ENCODE data around the gene HNRNPLL. TPM values are rescaled to one million over a fixed set of nuclear protein-coding genes. Genes with fewer than 3 reads are reported as not detected.
A peak's percentile ranks its signal among the peaks of the same experiment; 100 is the strongest.

The HNRNPLL gene
- total and polyA plus RNA-seq, 7 experiments from 2014 or later: 10.1 to 66.8 (median 24.8) TPM

- Mint-ChIP-seq H3K4me3 (no peak overlapping the region), H3K27ac (no peak overlapping the region), H3K36me3 (peaks cover 0 to 5% (median 0%) of the 10 kb centered on the region in 5 donors), H3K4me1 (peaks cover 0 to 16% (median 13%) of the 10 kb centered on the region in 7 donors), H3K9me3 (no peaks in the 10 kb centered on the region), H3K27me3 (peaks cover 13 to 42% (median 26%) of the 10 kb centered on the region in 5 donors)
- H3K4me3 ChIP-seq (ENCODE audit: low read length): no peak overlapping the region
- no peak overlapping the region for H3K27ac ChIP-seq (ENCODE audit: low read depth, low read length)
- H3K9me3 ChIP-seq (ENCODE audit: control insufficient read depth in 2 of 3, low read length in 3 of 3): no peaks in the 10 kb centered on the region
- H3K4me1 ChIP-seq (ENCODE audit: control insufficient read depth in 2 of 2, insufficient read depth in 2 of 2, low read length in 2 of 2): peaks cover 0 to 5% of the 10 kb centered on the region in 2 donors
- no peak for ATAC-seq
- ChIA-PET CTCF (interaction anchor here (1.3 kb wide), 1 partner anchor 23 kb away, joined by 4 read pairs; no protein-coding TSS in a partner anchor), POLR2A (interaction anchor here (0.6 to 1.2 kb wide), 2 partner anchors 211 to 1078 kb away, joined by 3 read pairs; no protein-coding TSS in a partner anchor)
- H3K27me3 ChIP-seq (ENCODE audit: control insufficient read depth in 2 of 2, insufficient read depth in 2 of 2, low read length in 2 of 2): peaks cover under 1 to 4% of the 10 kb centered on the region in 2 donors
- DNase-seq: no peak
- intact Hi-C loops (cut with micrococcal nuclease): no loop called here
- H3K36me3 ChIP-seq (ENCODE audit: control insufficient read depth in 2 of 3, insufficient read depth in 3 of 3, low read length in 3 of 3): no peaks in the 10 kb centered on the region
Observed at GRCh38 chr2:38532366-38532765, 70.4 kb downstream of the HNRNPLL start.

- no peak overlapping the region for H3K4me3 ChIP-seq (ENCODE audit: low read length)
- no peaks in the 10 kb centered on the region for H3K36me3 ChIP-seq (ENCODE audit: control insufficient read depth in 2 of 3, insufficient read depth in 3 of 3, low read length in 3 of 3)
- ChIA-PET POLR2A (no interaction called here), CTCF (no interaction called here)
- Mint-ChIP-seq H3K27ac (no peak overlapping the region), H3K36me3 (peaks cover 0 to 5% (median 0%) of the 10 kb centered on the region in 5 donors), H3K9me3 (no peaks in the 10 kb centered on the region), H3K4me3 (no peak overlapping the region), H3K4me1 (peaks cover 0 to 12% (median 8%) of the 10 kb centered on the region in 7 donors), H3K27me3 (peaks cover 28 to 57% (median 41%) of the 10 kb centered on the region in 5 donors)
- no peaks in the 10 kb centered on the region for H3K4me1 ChIP-seq (ENCODE audit: control insufficient read depth in 2 of 2, insufficient read depth in 2 of 2, low read length in 2 of 2)
- ATAC-seq (no peak), DNase-seq (no peak)
- H3K27me3 ChIP-seq (ENCODE audit: control insufficient read depth in 2 of 2, insufficient read depth in 2 of 2, low read length in 2 of 2): peaks cover 0 to 3% of the 10 kb centered on the region in 2 donors
- no peak overlapping the region for H3K27ac ChIP-seq (ENCODE audit: low read depth, low read length)
- intact Hi-C loops (cut with micrococcal nuclease): no loop called here
- H3K9me3 ChIP-seq (ENCODE audit: control insufficient read depth in 2 of 3, low read length in 3 of 3): no peaks in the 10 kb centered on the region
Observed at GRCh38 chr2:38529208-38529607, 73.5 kb downstream of the HNRNPLL start.

- peaks cover 28 to 60% (median 41%) of the 10 kb centered on the region in 5 donors for H3K27me3 Mint-ChIP-seq
- H3K27ac Mint-ChIP-seq: no peak overlapping the region
- peaks cover 0 to 12% (median 8%) of the 10 kb centered on the region in 7 donors for H3K4me1 Mint-ChIP-seq
- no peaks in the 10 kb centered on the region for H3K36me3 ChIP-seq (ENCODE audit: control insufficient read depth in 2 of 3, insufficient read depth in 3 of 3, low read length in 3 of 3)
- no peaks in the 10 kb centered on the region for H3K9me3 ChIP-seq (ENCODE audit: control insufficient read depth in 2 of 3, low read length in 3 of 3)
- no peak overlapping the region for H3K27ac ChIP-seq (ENCODE audit: low read depth, low read length)
- no peak for ATAC-seq
- ChIA-PET POLR2A (interaction anchor here (0.6 kb wide), 2 partner anchors 1384 to 1616 kb away, joined by 3 to 4 read pairs; no protein-coding TSS in a partner anchor), CTCF (interaction anchor here (0.6 kb wide), 1 partner anchor 63 kb away, joined by 3 read pairs; no protein-coding TSS in a partner anchor)
- peaks cover 0 to 5% (median 0%) of the 10 kb centered on the region in 5 donors for H3K36me3 Mint-ChIP-seq
- intact Hi-C loops (cut with micrococcal nuclease): no loop called here
- H3K27me3 ChIP-seq (ENCODE audit: control insufficient read depth in 2 of 2, insufficient read depth in 2 of 2, low read length in 2 of 2): peaks cover 0 to 3% of the 10 kb centered on the region in 2 donors
- H3K4me3 ChIP-seq (ENCODE audit: low read length): no peak overlapping the region
- H3K4me3 Mint-ChIP-seq: peak overlapping the region in 7 of 10 donors; percentile 17 to 76 (median 49)
- no peaks in the 10 kb centered on the region for H3K4me1 ChIP-seq (ENCODE audit: control insufficient read depth in 2 of 2, insufficient read depth in 2 of 2, low read length in 2 of 2)
- no peaks in the 10 kb centered on the region for H3K9me3 Mint-ChIP-seq
- no peak for DNase-seq
Observed at GRCh38 chr2:38528534-38528933, 74.2 kb downstream of the HNRNPLL start.

GRCh38 chr2:38528008-38528442, 74.7 kb downstream of the HNRNPLL start:
- Histone ChIP-seq H3K9me3 (ENCODE audit: control insufficient read depth in 2 of 3, low read length in 3 of 3) (no peaks in the 10 kb centered on the region), H3K27me3 (ENCODE audit: control insufficient read depth in 2 of 2, insufficient read depth in 2 of 2, low read length in 2 of 2) (peaks cover 0 to 3% of the 10 kb centered on the region in 2 donors), H3K36me3 (ENCODE audit: control insufficient read depth in 2 of 3, insufficient read depth in 3 of 3, low read length in 3 of 3) (no peaks in the 10 kb centered on the region), H3K4me1 (ENCODE audit: control insufficient read depth in 2 of 2, insufficient read depth in 2 of 2, low read length in 2 of 2) (no peaks in the 10 kb centered on the region), H3K4me3 (ENCODE audit: low read length) (no peak overlapping the region), H3K27ac (ENCODE audit: low read depth, low read length) (no peak overlapping the region)
- Mint-ChIP-seq H3K36me3 (peaks cover 0 to 5% (median 0%) of the 10 kb centered on the region in 5 donors), H3K4me1 (peaks cover 0 to 12% (median 8%) of the 10 kb centered on the region in 7 donors), H3K27ac (no peak overlapping the region), H3K4me3 (peak overlapping the region in 9 of 10 donors; percentile 19 to 76 (median 60)), H3K9me3 (no peaks in the 10 kb centered on the region), H3K27me3 (peaks cover 28 to 62% (median 41%) of the 10 kb centered on the region in 5 donors)
- CTCF ChIA-PET: no interaction called here
- no peak for ATAC-seq
- DNase-seq: peak in 1 of 9 donors; percentile 63
- POLR2A ChIA-PET: interaction anchor here (0.6 kb wide), 1 partner anchor 1383 kb away, joined by 4 read pairs; no protein-coding TSS in a partner anchor
- intact Hi-C loops (cut with micrococcal nuclease): no loop called here

- peaks cover 0 to 5% (median 0%) of the 10 kb centered on the region in 5 donors for H3K36me3 Mint-ChIP-seq
- H3K4me1 Mint-ChIP-seq: peaks cover 0 to 12% (median 8%) of the 10 kb centered on the region in 7 donors
- H3K4me3 Mint-ChIP-seq: peak overlapping the region in 7 of 10 donors; percentile 1 to 65 (median 53)
- H3K4me3 ChIP-seq (ENCODE audit: low read length): no peak overlapping the region
- H3K27ac Mint-ChIP-seq: no peak overlapping the region
- H3K27me3 Mint-ChIP-seq: peaks cover 28 to 64% (median 41%) of the 10 kb centered on the region in 5 donors
- intact Hi-C loops (cut with micrococcal nuclease): no loop called here
- H3K27ac ChIP-seq (ENCODE audit: low read depth, low read length): no peak overlapping the region
- ChIA-PET CTCF (no interaction called here), POLR2A (no interaction called here)
- H3K9me3 ChIP-seq (ENCODE audit: control insufficient read depth in 2 of 3, low read length in 3 of 3): no peaks in the 10 kb centered on the region
- no peaks in the 10 kb centered on the region for H3K36me3 ChIP-seq (ENCODE audit: control insufficient read depth in 2 of 3, insufficient read depth in 3 of 3, low read length in 3 of 3)
- H3K4me1 ChIP-seq (ENCODE audit: control insufficient read depth in 2 of 2, insufficient read depth in 2 of 2, low read length in 2 of 2): no peaks in the 10 kb centered on the region
- DNase-seq (no peak), ATAC-seq (no peak)
- no peaks in the 10 kb centered on the region for H3K9me3 Mint-ChIP-seq
- peaks cover 0 to 3% of the 10 kb centered on the region in 2 donors for H3K27me3 ChIP-seq (ENCODE audit: control insufficient read depth in 2 of 2, insufficient read depth in 2 of 2, low read length in 2 of 2)
Observed at GRCh38 chr2:38527338-38528007, 75.3 kb downstream of the HNRNPLL start.

- no peaks in the 10 kb centered on the region for H3K9me3 Mint-ChIP-seq
- peaks cover 0 to 12% (median 8%) of the 10 kb centered on the region in 7 donors for H3K4me1 Mint-ChIP-seq
- ChIA-PET POLR2A (no interaction called here), CTCF (interaction anchor here (0.5 kb wide), 1 partner anchor 15 kb away, joined by 3 read pairs; no protein-coding TSS in a partner anchor)
- Histone ChIP-seq H3K36me3 (ENCODE audit: control insufficient read depth in 2 of 3, insufficient read depth in 3 of 3, low read length in 3 of 3) (no peaks in the 10 kb centered on the region), H3K4me1 (ENCODE audit: control insufficient read depth in 2 of 2, insufficient read depth in 2 of 2, low read length in 2 of 2) (no peaks in the 10 kb centered on the region), H3K27me3 (ENCODE audit: control insufficient read depth in 2 of 2, insufficient read depth in 2 of 2, low read length in 2 of 2) (peaks cover 0 to 3% of the 10 kb centered on the region in 2 donors), H3K9me3 (ENCODE audit: control insufficient read depth in 2 of 3, low read length in 3 of 3) (no peaks in the 10 kb centered on the region), H3K27ac (ENCODE audit: low read depth, low read length) (no peak overlapping the region), H3K4me3 (ENCODE audit: low read length) (no peak overlapping the region)
- H3K27me3 Mint-ChIP-seq: peaks cover 28 to 62% (median 41%) of the 10 kb centered on the region in 5 donors
- DNase-seq: no peak
- peaks cover 0 to 5% (median 0%) of the 10 kb centered on the region in 5 donors for H3K36me3 Mint-ChIP-seq
- intact Hi-C loops (cut with micrococcal nuclease): no loop called here
- no peak for ATAC-seq
- H3K27ac Mint-ChIP-seq: no peak overlapping the region
- no peak overlapping the region for H3K4me3 Mint-ChIP-seq
Observed at GRCh38 chr2:38526195-38526594, 76.5 kb downstream of the HNRNPLL start.
